Measurements from ENCODE around the gene C16orf90.

The C16orf90 gene

DNA sequence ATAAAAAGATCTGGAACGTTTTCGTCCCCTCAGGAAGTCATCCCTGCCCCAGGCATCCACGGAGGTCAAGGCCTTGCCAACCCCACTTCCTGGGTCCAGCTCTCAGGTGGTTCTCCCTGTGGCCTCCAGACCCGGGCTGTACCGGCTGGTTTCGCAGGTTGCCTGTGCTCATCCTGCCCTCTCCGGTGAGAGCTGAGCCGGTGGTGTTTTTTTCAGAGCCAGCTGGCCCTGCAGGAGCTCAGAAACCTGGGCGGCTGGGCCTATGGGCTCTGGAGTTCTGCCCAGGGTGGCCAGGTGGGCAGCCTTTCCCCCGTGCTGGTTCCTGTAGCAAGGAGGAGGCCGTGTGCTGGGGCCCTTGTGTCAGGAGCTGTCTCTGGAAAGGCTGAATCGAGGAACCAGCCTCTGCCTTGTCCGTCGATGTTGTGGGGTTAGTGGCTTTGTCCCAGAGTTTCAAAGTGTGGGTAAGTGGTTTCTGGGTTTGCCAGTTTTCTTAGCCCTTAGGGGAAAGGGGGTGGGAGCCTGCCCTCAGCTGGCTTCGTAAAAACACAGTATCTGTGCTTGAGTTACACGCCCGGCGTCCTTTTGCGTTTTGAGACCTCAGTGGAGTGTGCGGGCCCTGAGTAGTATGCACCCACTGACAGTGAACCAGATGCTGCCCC, 23.6 kb downstream of the C16orf90 start:
- no peak for DNase-seq (ENCODE audit: low read depth)
- no peak overlapping the region for H3K4me3 ChIP-seq (ENCODE audit: low read depth, low read length)

DNA sequence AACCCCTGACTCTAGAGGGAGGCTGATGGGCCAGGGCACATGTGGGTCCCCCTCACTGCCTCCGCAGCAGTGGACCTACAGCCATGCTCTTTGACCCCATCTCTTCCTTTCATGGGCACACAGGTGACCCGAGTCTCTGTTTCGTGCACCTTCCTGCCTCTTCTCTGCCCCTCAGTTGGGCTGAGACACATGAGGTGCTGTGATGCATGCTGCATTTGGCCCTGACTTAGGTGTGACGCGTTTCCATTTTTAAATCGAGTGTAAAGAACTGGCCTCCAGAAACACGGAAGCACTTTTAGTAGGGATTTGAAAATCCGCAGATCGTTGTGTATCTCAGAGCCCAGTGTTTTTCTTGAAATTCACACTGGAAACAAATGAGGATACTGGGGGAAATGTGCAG, 24.6 kb downstream of the C16orf90 start:
- no peak overlapping the region for H3K4me3 ChIP-seq (ENCODE audit: low read depth, low read length)
- DNase-seq (ENCODE audit: low read depth) = no peak

DNA sequence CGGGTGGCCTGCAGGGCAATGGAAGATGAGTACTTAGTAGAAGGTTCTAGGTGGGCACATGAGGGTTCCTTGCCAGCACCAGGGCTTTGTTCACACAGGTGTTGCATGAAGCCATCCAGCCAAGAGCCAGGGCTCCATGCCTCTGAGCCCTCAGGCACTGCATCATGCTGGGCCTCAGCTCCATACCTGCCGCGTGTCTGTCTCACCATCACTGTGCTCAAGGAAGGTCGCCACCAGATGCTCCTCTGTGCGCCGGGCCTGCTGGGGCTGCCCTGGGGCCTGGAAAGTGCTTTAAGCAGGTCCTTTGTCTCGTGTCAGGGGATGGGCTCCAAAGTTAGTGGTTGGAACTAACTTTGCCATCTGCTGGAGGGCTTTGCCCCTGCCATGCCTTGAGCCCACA, 25.6 kb downstream of the C16orf90 start:
- no peak overlapping the region for H3K4me3 ChIP-seq (ENCODE audit: low read depth, low read length)
- DNase-seq (ENCODE audit: low read depth) = no peak

DNA sequence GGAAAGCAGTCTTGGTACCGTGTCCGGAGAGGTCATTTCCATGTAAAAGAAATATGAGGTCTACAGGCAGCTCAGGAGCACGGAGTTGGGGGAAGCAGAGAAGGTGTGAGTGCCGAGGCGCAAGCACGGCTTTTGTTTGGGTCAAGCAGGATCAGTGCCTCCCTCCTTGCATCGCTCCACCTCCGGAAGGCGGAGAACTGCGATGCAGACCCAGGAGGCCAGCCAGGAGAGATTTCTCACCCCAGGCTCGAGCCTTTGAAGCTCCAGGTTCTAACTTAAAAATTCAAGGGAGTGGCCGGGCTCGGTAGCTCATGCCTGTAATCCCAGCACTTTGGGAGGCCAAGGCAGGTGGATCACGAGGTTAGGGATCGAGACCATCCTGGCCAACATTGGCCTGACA, 26.8 kb downstream of the C16orf90 start:
- peak overlapping the region; percentile 13 for H3K4me3 ChIP-seq (ENCODE audit: low read depth, low read length)
- DNase-seq (ENCODE audit: low read depth) = no peak

DNA sequence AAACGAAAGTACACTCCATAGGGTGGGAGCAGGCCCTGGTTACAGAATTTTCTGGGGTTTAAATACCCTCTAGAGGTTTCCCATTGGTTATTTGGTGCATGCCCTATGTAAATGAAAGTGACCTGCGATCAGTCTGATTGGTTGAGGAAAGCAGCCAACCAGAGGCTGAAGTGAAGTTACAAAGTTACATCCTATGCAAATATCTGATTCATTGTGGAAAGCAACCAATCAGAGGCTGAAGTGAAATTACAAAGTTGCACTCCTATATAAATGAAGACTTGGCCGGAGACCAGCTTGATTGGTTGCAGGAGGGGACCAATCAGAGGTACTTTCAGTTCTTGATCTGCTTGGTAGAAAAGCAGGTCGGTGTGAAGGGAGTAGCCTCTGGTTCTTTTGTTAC, 27.4 kb downstream of the C16orf90 start:
- peak; percentile 33 for DNase-seq (ENCODE audit: low read depth)
- no peak overlapping the region for H3K4me3 ChIP-seq (ENCODE audit: low read depth, low read length)

DNA sequence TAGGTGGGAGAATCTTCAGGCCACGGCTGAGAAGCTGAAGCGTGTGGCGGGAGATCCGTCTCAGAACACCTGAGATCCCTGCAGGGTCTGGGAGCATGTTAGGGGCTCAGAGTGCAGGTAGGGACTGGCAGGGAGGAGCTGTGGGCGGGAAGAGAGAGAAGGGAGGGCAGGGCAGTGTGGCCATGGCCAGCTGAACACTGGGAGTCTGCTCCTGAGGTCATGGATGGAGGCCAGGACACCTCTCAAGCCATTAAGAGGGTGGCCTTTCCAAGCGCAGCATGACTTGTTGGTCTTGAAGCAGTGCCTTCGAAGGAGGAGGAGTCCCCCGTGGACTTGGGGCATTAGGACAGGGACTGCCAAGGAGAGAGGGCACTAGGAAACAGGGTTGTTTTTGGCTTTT, 28.1 kb downstream of the C16orf90 start:
- no peak overlapping the region for H3K4me3 ChIP-seq (ENCODE audit: low read depth, low read length)
- DNase-seq (ENCODE audit: low read depth) = no peak

DNA sequence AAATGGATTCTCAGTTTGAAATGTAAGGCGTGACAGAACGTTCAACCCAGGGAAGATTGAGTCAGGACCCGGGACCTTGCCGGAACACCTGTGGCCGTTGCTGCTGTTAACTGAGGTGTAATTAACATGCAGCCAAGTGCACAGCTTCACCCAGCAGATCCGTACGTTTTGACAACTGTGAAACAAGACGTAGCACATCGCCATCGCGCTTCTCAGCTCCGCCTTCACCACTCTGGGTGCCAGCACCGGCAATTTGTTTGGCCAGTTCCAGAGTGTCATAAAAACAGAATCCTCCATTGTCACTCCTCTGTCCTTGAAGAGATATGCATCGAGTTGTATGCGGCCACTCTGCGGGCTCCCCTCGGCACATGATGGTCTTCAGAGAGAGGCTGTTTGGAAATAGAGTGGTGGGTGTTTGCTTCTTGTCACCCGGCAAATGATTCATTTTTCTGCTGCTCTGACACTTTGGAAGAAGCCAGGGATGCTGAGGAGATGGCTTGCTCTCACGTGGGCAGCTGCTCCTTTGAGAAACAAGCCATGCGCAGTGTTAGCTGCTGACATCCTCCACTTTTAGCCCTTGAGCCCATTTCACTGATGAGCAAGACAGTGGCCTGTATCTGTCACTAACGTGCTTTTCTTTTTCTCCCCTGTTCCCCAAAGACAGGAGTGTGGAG, 29.2 kb downstream of the C16orf90 start:
- no peak for DNase-seq (ENCODE audit: low read depth)

DNA sequence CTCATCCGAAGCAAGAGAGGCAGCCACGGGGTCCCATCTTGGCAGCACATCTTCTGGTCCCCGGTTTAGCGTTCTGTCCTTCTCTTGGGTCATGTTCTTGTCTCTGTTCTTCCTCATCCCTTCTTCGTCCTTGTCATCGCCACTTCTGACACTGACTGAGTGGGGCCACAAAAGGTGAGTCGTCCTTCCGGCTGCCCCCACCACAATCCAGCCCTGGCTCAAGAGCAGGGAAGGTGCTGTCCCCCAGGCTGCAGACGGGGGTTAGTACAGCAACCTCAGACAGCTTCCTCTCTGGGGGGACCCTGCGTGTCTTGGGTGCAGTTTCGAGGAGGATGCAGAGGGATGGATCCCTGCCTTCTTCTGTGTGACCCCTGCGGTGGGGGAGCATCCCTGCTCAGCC, 30.0 kb downstream of the C16orf90 start:
- DNase-seq (ENCODE audit: low read depth) = no peak

More for the DNA sequence above, 29.2 kb downstream of the C16orf90 start:
- no peak overlapping the region for H3K4me3 ChIP-seq (ENCODE audit: low read depth, low read length)

DNA sequence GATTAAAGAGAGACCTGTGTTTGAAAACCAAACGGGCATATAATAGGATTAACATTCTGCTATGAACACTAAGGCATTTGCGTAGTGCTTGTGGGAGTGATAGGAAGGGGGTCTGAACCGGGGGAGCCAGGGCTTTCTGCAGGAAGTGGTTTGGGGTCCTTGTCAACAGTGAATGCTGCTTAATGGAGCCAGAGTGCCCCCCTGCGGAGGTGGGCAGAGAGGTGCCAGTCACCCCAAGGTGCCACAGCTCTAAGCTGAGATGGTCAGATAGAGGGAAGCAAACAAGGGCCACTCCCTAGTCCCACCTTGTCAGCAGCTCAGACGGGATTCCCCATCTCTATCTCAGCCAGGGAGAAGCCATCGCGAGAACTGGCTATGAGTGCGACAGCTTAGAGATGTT, 34.1 kb downstream of the C16orf90 start:
- H3K4me3 ChIP-seq (ENCODE audit: low read depth, low read length) = no peak overlapping the region
- DNase-seq (ENCODE audit: low read depth) = no peak

More for the DNA sequence above, 30.0 kb downstream of the C16orf90 start:
- H3K4me3 ChIP-seq (ENCODE audit: low read depth, low read length) = no peak overlapping the region

DNA sequence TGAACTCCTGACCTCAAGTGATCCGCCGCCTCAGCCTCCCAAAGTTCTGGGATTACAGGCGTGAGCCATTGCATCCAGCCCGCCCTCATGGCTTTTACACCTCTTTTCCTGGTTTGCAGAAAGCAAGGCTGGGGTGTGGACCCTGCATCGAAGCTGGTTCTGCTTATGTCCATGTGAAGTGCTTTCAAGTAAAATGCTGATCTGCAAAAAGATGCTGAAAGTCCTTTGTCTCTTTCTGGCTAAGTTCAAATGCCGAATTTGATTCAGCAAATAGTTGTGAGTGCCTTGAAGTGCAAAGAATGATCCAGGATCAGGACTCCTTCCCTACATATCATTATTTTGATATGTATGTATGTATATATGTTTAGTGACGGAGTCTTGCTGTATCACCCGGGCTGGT, 34.7 kb downstream of the C16orf90 start:
- H3K4me3 ChIP-seq (ENCODE audit: low read depth, low read length) = no peak overlapping the region
- DNase-seq (ENCODE audit: low read depth) = no peak

DNA sequence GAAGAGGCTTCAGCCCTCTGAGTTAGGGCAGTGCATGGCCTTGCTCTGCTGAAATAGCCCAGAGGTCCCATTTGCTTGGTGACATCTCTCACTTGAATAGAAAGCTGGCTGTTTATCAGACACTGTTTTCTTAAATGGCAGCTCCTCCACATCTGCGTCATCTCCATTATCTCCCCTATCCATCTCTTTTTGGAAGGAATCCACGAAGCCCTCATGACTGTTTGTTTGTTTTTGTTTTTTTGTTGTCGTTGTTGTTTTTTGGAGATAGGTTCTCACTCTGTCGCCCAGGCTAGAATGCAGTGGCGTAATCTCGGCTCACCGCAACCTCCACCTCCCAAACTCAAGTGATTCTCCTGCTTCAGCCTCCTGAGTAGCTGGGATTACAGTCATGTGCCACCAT, 35.2 kb downstream of the C16orf90 start:
- no peak for DNase-seq (ENCODE audit: low read depth)
- H3K4me3 ChIP-seq (ENCODE audit: low read depth, low read length) = no peak overlapping the region

DNA sequence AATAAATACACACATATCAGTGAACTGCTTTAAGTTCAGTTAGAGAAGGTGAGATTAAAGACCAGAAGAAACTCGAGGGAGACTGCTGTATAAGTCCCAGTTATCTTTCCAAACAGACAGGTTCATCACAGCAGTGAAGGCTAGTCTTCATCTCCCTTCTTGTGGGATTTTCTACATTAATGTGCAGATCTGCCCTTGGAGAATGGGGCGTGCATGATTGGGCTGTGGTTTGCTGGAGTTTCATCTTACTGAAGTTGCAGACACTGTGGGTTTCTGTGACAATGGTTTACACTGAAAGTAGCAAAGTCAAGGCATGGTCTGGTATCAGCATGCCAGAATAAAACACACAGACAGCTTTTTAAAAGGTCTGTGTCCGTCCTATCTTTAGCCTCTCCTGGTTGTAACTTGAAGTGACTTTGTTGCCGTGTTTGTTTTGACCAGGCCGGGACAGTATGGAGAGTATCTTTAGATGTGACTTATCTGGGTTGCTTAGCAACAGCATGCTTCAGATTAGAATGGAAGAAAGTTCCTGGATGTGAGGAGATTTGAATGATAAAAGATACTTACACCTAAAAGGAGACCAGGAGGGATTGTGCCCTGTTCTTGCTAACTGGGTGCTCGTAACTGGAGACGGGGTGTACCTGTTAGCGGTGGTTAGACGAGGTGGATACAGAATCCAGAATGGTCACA, 35.7 kb downstream of the C16orf90 start:
- DNase-seq (ENCODE audit: low read depth) = no peak
- H3K4me3 ChIP-seq (ENCODE audit: low read depth, low read length) = peak overlapping the region; percentile 73

DNA sequence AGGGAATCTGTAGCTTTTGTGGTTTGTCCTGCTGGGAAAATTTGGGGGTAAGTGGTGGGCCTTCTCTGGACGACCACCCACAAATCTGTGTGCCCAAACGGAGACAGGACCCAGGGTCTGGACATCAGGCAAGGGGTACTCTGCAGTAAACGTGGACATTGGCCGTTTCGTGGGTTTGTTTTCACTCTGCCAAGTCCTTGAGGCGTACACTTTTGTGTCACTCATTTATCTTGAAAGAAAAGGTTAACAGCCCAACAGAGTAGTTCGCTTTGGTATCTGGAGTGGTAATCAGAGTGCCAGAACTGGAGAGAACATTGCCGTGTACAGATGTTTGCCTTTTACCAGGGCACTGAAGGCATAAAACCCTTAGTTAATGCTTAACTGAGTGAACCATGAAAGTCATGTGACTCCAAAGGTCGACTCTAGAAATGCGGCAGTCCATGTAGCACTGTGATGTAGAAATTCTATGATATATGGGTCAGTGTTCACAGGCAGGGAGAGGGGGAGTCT, 36.4 kb downstream of the C16orf90 start:
- H3K4me3 ChIP-seq (ENCODE audit: low read depth, low read length) = peak overlapping the region; percentile 73
- no peak for DNase-seq (ENCODE audit: low read depth)

DNA sequence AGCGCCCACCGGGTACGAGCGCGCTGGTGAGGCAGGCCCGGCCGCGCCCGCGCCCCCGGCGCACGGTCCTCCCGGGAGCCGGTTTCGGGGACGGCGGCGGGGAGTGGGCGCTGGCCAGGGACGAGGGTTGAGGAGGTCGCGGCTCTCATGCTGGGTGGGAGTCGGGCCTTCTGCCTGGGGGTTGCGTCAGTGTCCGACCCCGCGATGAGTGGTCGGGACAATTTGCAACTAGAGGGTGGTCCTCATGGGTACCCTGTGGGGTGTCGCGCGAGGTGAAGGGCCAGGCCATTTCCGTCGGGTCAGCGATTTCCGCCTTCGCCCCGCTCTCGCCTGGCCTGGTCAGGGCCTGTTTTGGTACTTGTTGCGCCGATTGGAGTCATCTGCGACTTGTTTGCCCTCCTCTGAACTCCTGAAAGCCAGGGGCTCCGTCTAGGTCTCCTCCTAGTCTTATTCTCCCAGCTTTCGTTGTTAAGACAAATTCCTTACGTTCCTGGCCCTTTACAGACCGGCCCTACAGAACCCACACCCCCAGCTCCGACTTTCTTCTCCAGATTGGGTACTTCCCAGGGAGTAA, 36.9 kb downstream of the C16orf90 start:
- no peak for DNase-seq (ENCODE audit: low read depth)
- H3K4me3 ChIP-seq (ENCODE audit: low read depth, low read length) = peak overlapping the region; percentile 73

DNA sequence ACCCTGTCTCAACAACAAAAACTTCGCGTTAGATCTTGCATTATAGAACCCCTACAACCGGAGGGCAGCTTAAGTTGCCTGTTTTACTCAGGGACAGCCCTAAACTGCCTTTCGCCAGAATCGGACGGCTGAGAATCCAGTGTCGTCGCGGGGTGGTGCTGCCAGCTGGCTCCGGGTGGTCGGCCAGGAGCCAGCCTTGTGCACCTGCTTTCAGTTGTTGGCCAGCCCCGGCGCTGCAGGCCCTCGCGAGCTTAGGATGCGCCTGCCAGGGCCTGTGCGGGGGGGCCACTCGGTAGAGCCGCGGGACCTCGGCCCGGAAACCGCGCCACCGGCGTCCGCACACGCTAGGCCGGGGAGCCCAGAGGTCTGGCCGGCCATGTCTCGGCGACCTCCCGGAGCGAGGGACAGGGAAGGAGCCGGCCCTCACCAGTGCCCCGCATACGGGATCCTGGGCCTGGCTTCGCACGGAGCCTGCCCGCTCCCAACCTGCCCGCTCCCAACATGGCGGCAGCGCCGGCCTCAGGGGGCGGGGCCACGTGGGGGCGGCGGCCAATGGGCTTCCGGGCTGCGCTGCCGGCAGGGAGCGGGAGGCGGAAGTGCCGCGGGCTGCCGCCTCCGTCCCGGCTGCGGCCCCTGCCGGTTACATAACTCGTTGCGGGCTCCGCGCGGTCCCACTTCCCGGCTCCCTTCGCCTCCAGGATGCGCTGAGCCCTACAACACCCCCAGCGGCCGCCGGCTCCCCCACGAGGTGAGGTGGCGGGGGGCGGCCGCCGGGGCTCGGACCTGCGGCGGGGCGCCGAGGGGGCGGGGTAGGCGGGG, 37.6 kb downstream of the C16orf90 start:
- peak overlapping the region; percentile 73 for H3K4me3 ChIP-seq (ENCODE audit: low read depth, low read length)
- DNase-seq (ENCODE audit: low read depth) = peak; percentile 53

DNA sequence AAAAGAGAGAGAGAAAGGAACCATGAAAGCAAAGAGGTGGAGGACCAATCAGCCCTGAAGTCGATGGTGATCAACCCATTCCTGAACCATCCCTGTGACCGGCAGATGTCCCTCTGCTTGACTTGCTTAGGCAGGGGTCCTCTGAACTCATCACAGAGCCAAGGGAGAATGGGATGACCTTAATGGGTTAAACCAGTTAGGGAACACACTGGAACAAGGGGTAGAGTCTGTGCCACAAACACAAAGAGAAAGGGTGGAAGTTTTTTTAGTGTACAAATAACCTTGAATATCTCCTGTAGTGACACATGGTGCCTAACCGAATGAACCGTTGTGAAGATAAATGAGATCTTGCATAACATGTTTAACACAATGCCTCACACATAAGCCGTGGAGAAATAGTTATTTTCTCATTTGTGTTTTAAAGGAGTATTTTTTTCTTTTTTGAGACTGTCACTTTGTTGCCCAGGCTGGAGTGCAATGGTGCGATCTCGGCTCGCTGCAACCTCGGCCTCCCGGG, 40.6 kb downstream of the C16orf90 start:
- DNase-seq (ENCODE audit: low read depth) = no peak
- no peak overlapping the region for H3K4me3 ChIP-seq (ENCODE audit: low read depth, low read length)

DNA sequence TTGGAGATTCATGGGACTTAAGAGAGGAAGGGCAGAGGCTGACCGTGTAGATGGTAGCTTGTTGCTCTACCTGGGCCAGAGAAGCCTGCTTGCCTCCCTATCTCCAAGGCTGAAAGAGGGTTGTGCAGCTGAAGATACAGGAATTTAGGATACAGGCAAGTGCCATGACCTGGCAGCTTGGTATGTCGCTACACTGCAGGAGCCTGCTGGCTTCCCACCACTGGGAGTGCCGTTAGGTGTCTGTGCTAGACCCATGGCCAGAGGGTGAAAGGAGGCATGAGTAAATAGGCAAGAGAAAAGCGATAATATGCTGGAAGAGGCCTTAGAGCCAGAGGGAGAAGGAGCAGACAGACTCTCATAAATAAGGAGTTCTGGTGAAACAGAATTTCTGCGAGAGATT, 41.2 kb downstream of the C16orf90 start:
- no peak for DNase-seq (ENCODE audit: low read depth)

DNA sequence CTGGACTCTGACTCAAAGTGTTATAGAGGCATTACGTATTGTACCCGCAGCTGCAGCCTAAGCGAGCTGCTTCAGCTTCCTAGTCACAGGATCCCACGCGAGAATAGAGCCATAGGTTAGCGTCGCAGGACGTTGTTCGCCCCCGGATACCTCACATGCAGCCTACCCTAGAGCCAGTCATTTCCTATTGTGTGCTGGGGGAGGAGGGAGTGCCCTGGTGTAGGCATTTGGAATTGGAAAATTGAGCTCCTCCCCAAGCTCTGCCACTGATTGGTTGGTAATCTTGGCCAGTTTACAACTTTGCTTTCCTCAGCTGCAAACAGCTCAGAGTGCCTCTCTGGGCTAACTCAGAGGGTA, 51.3 kb downstream of the C16orf90 start:
- DNase-seq (ENCODE audit: low read depth) = peak; percentile 47
- H3K4me3 ChIP-seq (ENCODE audit: low read depth, low read length) = peak overlapping the region; percentile 51

More for the DNA sequence above, 41.2 kb downstream of the C16orf90 start:
- H3K4me3 ChIP-seq (ENCODE audit: low read depth, low read length) = no peak overlapping the region

All from skeletal muscle cell (primary cell).